Limb (tissue), 2 donors: Measurements from ENCODE around the gene GPR139.
A peak's percentile ranks its signal among the peaks of the same experiment; 100 is the strongest.

Experiments used
- DNase-seq, 2 donors: peaks; one replicate each; pipeline ENCODE4 v3.0.0-alpha.2; 2016; ENCODE audit errors: extremely low spot score in 2 of 2

GPR139 gene

GRCh38 chr16:20053336-20053735 is 20.4 kb downstream of the GPR139 start:
- no peak for DNase-seq

GRCh38 chr16:20051611-20052010 is 22.1 kb downstream of the GPR139 start:
- no peak for DNase-seq

GRCh38 chr16:20051147-20051546 is 22.5 kb downstream of the GPR139 start:
- DNase-seq: no peak

GRCh38 chr16:20049831-20050230 is 23.9 kb downstream of the GPR139 start:
- DNase-seq: no peak

GRCh38 chr16:20045886-20046285 is 27.8 kb downstream of the GPR139 start:
- no peak for DNase-seq

- no peak for DNase-seq
Observed at GRCh38 chr16:20042848-20043247, 30.8 kb downstream of the GPR139 start.

- DNase-seq: no peak
Observed at GRCh38 chr16:20041924-20042596, 31.6 kb downstream of the GPR139 start.

GRCh38 chr16:20040011-20040410 is 33.7 kb downstream of the GPR139 start:
- DNase-seq: no peak

GRCh38 chr16:20029611-20030010 is 44.1 kb downstream of the GPR139 start:
- no peak for DNase-seq

- no peak for DNase-seq
Observed at GRCh38 chr16:20026361-20027072, 47.2 kb downstream of the GPR139 start.

- peak in 1 of 2 donors; percentile 44 for DNase-seq
Observed at GRCh38 chr16:20023190-20023589, 50.5 kb downstream of the GPR139 start.

GRCh38 chr16:20020976-20021375 is 52.7 kb downstream of the GPR139 start:
- DNase-seq: no peak

GRCh38 chr16:20020083-20020482 is 53.6 kb downstream of the GPR139 start:
- DNase-seq: no peak

GRCh38 chr16:20016234-20016633 is 57.5 kb downstream of the GPR139 start:
- DNase-seq: no peak

- no peak for DNase-seq
Observed at GRCh38 chr16:20004931-20005330, 68.8 kb downstream of the GPR139 start.

GRCh38 chr16:20002936-20003335 is 70.8 kb downstream of the GPR139 start:
- no peak for DNase-seq

- no peak for DNase-seq
Observed at GRCh38 chr16:20001856-20002707, 71.6 kb downstream of the GPR139 start.

GRCh38 chr16:19997734-19998133 is 76.0 kb downstream of the GPR139 start:
- DNase-seq: no peak

- DNase-seq: no peak
Observed at GRCh38 chr16:19997264-19997663, 76.4 kb downstream of the GPR139 start.

GRCh38 chr16:19994466-19995170 is 79.1 kb downstream of the GPR139 start:
- no peak for DNase-seq

- no peak for DNase-seq
Observed at GRCh38 chr16:19991614-19992013, 82.1 kb downstream of the GPR139 start.

GRCh38 chr16:19984135-19984534 is 89.6 kb downstream of the GPR139 start:
- DNase-seq: no peak
